ENCODE data around the gene HFE. TPM values are rescaled to one million over a fixed set of nuclear protein-coding genes. Genes with fewer than 3 reads are reported as not detected.

HFE gene
- total and polyA plus RNA-seq, 10 of the 15 experiments (the other 5 are each of a cell fraction or from before 2014, with no cell fraction given): 0.52 to 5.9 (median 1.7) TPM

GRCh38 chr6:26045065-26045927 lies 41.9 kb upstream of the HFE start:
- FAIRE-seq: peak; percentile 83
- ChIA-PET CTCF (interaction anchor here (0.7 to 1.8 kb wide), 5 partner anchors 13 to 52 kb away, joined by 3 to 16 read pairs (median 8); a partner anchor contains a TSS), SMC1A (ENCODE audit: uncharacterized antibody, unreplicated experiment) (interaction anchor here (2.8 to 4.2 kb wide), 3 partner anchors 14 to 23 kb away, joined by 12 to 39 read pairs (median 19); a partner anchor contains a TSS), RAD21 (ENCODE audit: unreplicated experiment) (interaction anchor here (0.9 to 2.0 kb wide), 7 partner anchors 11 to 24 kb away, joined by 3 to 11 read pairs (median 4); a partner anchor contains a TSS), POLR2A (interaction anchor here (0.8 to 2.6 kb wide), 11 partner anchors 9 to 1793 kb away, joined by 3 to 36 read pairs (median 4); a partner anchor contains a TSS)
- in situ Hi-C loops (cut with MboI) (no loop called here), intact Hi-C loops (cut with micrococcal nuclease; ENCODE audit: unreplicated experiment) (loop anchor here (1.0 to 2.0 kb wide), 3 partner anchors 11 to 1088 kb away; a partner anchor contains a TSS)
- under 1% methylated on average over 47 of the region's 47 CpGs for WGBS (ENCODE audit: insufficient coverage, insufficient replicate concordance, low lambda C conversion rate, missing lambda C conversion rate)
- ATAC-seq: peak; percentile 79
- Histone ChIP-seq H3K27ac (ENCODE audit: control insufficient read depth, insufficient read depth) (peak overlapping the region; percentile 97), H3K9ac (ENCODE audit: control insufficient read depth, insufficient read depth, low read length) (peak overlapping the region; percentile 88), H3K9me3 (replicated peaks; ENCODE audit: control insufficient read depth, insufficient read depth, low read length) (no peaks in the 10 kb centered on the region), H3K27me3 (replicated peaks in 1 of 2; ENCODE audit: control insufficient read depth in 2 of 2, insufficient read depth in 2 of 2, low read length in 1 of 2) (no peaks in the 10 kb centered on the region), H4K20me1 (ENCODE audit: control insufficient read depth, insufficient read depth) (no peaks in the 10 kb centered on the region), H3K79me2 (ENCODE audit: control insufficient read depth, insufficient read depth, low read length) (no peaks in the 10 kb centered on the region), H3K4me3 (peak overlapping the region; percentile 64), H3K36me3 (ENCODE audit: control insufficient read depth in 2 of 2, insufficient read depth in 2 of 2, low read length in 1 of 2) (no peaks in the 10 kb centered on the region), H3K4me2 (ENCODE audit: control insufficient read depth, insufficient read depth) (peak overlapping the region; percentile 70), H2AFZ (ENCODE audit: control insufficient read depth, low read depth, low read length) (peak overlapping the region; percentile 70), H3K4me1 (ENCODE audit: control insufficient read depth, insufficient read depth, low read length) (peaks cover 21% of the 10 kb centered on the region)
- DNase-seq (ENCODE audit: low read depth, low spot score): peak; percentile 99
- TSS peak; percentile 100 for BruUV-seq (replicated peaks)
- peak; percentile 23; the same call in 1 of the 2 replicates for TF ChIP-seq PAX5 (IDR thresholded peaks at IDR 0.05; ENCODE audit: borderline replicate concordance, low read depth, low read length)
- peak; percentile 99 for TF ChIP-seq POLR2AphosphoS5 (IDR thresholded peaks at IDR 0.05; ENCODE audit: low read length)
- peak; percentile 95 for TF ChIP-seq MLLT1 (IDR thresholded peaks at IDR 0.05)
- peak; percentile 99 for TF ChIP-seq PML (IDR thresholded peaks at IDR 0.05; ENCODE audit: low read length)
- peak; percentile 98 for TF ChIP-seq MTA3 (IDR thresholded peaks at IDR 0.05; ENCODE audit: borderline replicate concordance, low read length)
- TF ChIP-seq SP1 (IDR thresholded peaks at IDR 0.05; ENCODE audit: low read depth, low read length): peak; percentile 74
- TF ChIP-seq ATF3 (IDR thresholded peaks at IDR 0.05; ENCODE audit: borderline replicate concordance, extremely low read depth, low read depth, low read length): no peak
- peak; percentile 97 for TF ChIP-seq CBFB (IDR thresholded peaks at IDR 0.05; ENCODE audit: low read depth)
- peak; percentile 75; the same call in 1 of the 2 replicates for TF ChIP-seq TAF1 (IDR thresholded peaks at IDR 0.05; ENCODE audit: borderline replicate concordance, low read depth, low read length)
- no peak for TF ChIP-seq ZNF592 (IDR thresholded peaks at IDR 0.05)
- TF ChIP-seq MYC (IDR thresholded peaks at IDR 0.05; ENCODE audit: insufficient read depth, insufficient read length, insufficient replicate concordance, low read length, severe bottlenecking): peak; percentile 56
- peak; percentile 89 for TF ChIP-seq E2F4 (IDR thresholded peaks at IDR 0.05; ENCODE audit: low read depth, low read length)
- no peak for TF ChIP-seq ETV6 (conservative IDR thresholded peaks at IDR 0.05 in 1 of 2, IDR thresholded peaks at IDR 0.05 in 1 of 2; ENCODE audit: borderline replicate concordance in 1 of 2, low read depth in 1 of 2)
- peak; percentile 82; the same call in 1 of the 2 replicates for TF ChIP-seq WRNIP1 (IDR thresholded peaks at IDR 0.05; ENCODE audit: borderline replicate concordance, low read depth, low read length)

Data from GM12878 (cell line).